Skeletal muscle satellite cell (primary cell): ENCODE data around the gene FYN.

ENCODE experiments used
- H3K27me3 ChIP-seq: 2 replicates; pipeline ENCODE4 v1.7.0; 2013; ENCODE audit warnings: low read length; ENCODE audit not compliant: control insufficient read depth, insufficient read depth
- H3K36me3 ChIP-seq: 2 replicates; pipeline ENCODE4 v1.7.0; 2013; ENCODE audit warnings: mild to moderate bottlenecking, control low read depth, low read length; ENCODE audit not compliant: insufficient read depth
- H3K4me1 ChIP-seq: 2 replicates; pipeline ENCODE4 v1.7.0; 2013; ENCODE audit warnings: low read length; ENCODE audit not compliant: control insufficient read depth, insufficient read depth
- H3K4me2 ChIP-seq: 2 replicates; pipeline ENCODE4 v1.7.0; 2013; ENCODE audit warnings: mild to moderate bottlenecking, low read length
- H3K4me3 ChIP-seq: 2 replicates; pipeline ENCODE4 v1.7.0; 2013; ENCODE audit warnings: low read length
- H3K9ac ChIP-seq: 2 replicates; pipeline ENCODE4 v1.7.0; 2013; ENCODE audit warnings: mild to moderate bottlenecking, low read depth, low read length, moderate library complexity
- H3K9me3 ChIP-seq: replicated peaks from 2 replicates; pipeline ENCODE4 v1.7.0; 2013; ENCODE audit warnings: mild to moderate bottlenecking, control low read depth, low read length

FYN gene

GRCh38 chr6:111865049-111865585 is 8.1 kb downstream of the FYN start:
- H3K9ac ChIP-seq, result no peak overlapping the region

GRCh38 chr6:111864138-111865048 is 8.9 kb downstream of the FYN start:
- H3K4me1 ChIP-seq, result no peaks in the 10 kb centered on the region

More at GRCh38 chr6:111865049-111865585, 8.1 kb downstream of the FYN start:
- peaks cover 4% of the 10 kb centered on the region for H3K36me3 ChIP-seq
- H3K4me2 ChIP-seq, result no peak overlapping the region
- H3K4me1 ChIP-seq, result peaks cover 4% of the 10 kb centered on the region
- no peak overlapping the region for H3K4me3 ChIP-seq
- no peaks in the 10 kb centered on the region for H3K9me3 ChIP-seq
- no peaks in the 10 kb centered on the region for H3K27me3 ChIP-seq

DNA sequence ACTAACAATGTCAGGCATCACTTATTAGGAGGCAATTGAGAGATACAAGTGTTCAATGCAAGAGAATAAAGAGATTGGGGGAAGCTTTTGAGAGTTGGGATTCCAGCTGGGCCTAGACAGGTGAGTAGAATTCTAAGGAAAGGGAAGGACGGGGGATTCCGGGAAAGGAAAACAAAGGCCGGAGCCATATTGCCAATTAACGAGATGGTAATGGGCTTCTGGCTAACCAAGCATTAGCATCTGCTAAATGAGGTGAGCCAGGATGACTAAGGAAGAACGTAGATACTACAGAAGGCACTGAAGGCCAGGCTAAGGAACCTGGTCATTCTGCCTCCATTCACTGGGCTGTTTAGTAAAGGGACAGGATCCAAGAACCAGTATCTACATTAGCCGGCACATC is 10.5 kb downstream of the FYN start:
- Histone ChIP-seq H3K9me3 (no peaks in the 10 kb centered on the region), H3K9ac (no peak overlapping the region), H3K4me2 (no peak overlapping the region), H3K36me3 (no peaks in the 10 kb centered on the region), H3K4me1 (no peaks in the 10 kb centered on the region), H3K27me3 (no peaks in the 10 kb centered on the region), H3K4me3 (no peak overlapping the region)

More at GRCh38 chr6:111864138-111865048, 8.9 kb downstream of the FYN start:
- Histone ChIP-seq H3K4me2 (no peak overlapping the region), H3K36me3 (peaks cover under 1% of the 10 kb centered on the region), H3K4me3 (no peak overlapping the region), H3K9me3 (no peaks in the 10 kb centered on the region), H3K9ac (no peak overlapping the region), H3K27me3 (no peaks in the 10 kb centered on the region)

- no peaks in the 10 kb centered on the region for H3K36me3 ChIP-seq
- no peaks in the 10 kb centered on the region for H3K4me1 ChIP-seq
- no peaks in the 10 kb centered on the region for H3K27me3 ChIP-seq
Measured at GRCh38 chr6:111862314-111862713, 10.9 kb downstream of the FYN start.

GRCh38 chr6:111861431-111861885 is 11.8 kb downstream of the FYN start:
- Histone ChIP-seq H3K4me1 (no peaks in the 10 kb centered on the region), H3K9ac (no peak overlapping the region), H3K9me3 (no peaks in the 10 kb centered on the region), H3K36me3 (no peaks in the 10 kb centered on the region), H3K4me2 (no peak overlapping the region), H3K4me3 (no peak overlapping the region), H3K27me3 (no peaks in the 10 kb centered on the region)

More at GRCh38 chr6:111862314-111862713, 10.9 kb downstream of the FYN start:
- H3K4me3 ChIP-seq, result no peak overlapping the region
- H3K9ac ChIP-seq, result no peak overlapping the region
- H3K4me2 ChIP-seq, result no peak overlapping the region
- no peaks in the 10 kb centered on the region for H3K9me3 ChIP-seq

- Histone ChIP-seq H3K27me3 (no peaks in the 10 kb centered on the region), H3K4me3 (no peak overlapping the region), H3K4me1 (no peaks in the 10 kb centered on the region), H3K9me3 (no peaks in the 10 kb centered on the region), H3K4me2 (no peak overlapping the region), H3K9ac (no peak overlapping the region), H3K36me3 (peaks cover 7% of the 10 kb centered on the region)
Measured at GRCh38 chr6:111858347-111858746, 14.9 kb downstream of the FYN start.

DNA sequence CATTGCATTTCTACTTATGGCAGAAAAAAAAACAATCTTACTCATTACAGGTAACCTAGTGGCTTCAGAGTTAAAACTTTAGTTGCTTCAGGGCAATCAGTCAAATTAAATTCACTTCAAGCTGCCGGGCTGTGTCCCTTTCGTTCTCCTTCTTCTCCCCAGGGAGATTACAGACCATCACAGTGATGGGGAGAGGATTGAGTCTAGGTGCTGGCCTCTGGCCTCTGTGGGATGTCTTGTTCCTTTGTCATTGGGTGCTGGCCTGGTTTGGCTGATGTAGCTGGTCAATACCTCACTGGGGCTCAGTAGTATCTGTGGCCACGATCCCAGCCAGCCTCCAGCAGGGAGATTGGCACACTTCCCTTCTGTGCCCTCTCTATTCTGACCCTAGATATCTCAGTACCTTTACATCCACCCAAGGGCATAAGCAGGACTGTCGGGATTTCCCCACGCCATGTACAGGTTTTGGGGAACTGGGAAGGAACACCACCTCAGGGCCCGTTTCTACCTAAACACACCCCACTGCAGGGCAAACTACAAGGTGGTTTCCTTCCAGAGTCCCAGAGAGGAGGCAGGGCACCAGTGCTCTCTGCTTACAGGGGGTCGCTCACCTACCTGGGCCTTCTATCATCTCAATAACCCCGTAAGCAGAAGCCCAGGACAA is 15.4 kb downstream of the FYN start:
- Histone ChIP-seq H3K9ac (no peak overlapping the region), H3K27me3 (no peaks in the 10 kb centered on the region), H3K36me3 (peaks cover 7% of the 10 kb centered on the region), H3K4me1 (peaks cover 2% of the 10 kb centered on the region), H3K4me3 (no peak overlapping the region), H3K9me3 (no peaks in the 10 kb centered on the region), H3K4me2 (no peak overlapping the region)

DNA sequence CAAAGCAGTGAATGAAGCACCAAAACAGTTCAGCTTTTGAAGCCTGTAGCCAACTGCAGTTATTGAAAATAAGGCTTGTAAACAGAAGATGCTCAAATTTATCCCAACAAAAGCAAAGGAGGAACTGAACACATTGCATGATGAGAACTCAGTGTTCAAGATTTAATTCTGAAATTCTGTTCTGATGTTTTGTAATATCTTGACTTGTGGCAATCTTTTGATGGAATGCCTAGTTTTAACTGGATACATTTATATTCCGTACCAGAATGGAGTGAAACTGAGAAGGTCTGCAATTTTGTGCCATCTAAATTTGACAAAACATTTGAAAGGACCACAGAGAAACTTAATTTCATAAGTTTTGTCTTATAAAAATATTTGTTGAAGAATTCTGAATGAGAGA is 17.5 kb downstream of the FYN start:
- Histone ChIP-seq H3K36me3 (peaks cover 7% of the 10 kb centered on the region), H3K4me3 (no peak overlapping the region), H3K27me3 (no peaks in the 10 kb centered on the region), H3K4me2 (no peak overlapping the region), H3K4me1 (peaks cover 15% of the 10 kb centered on the region), H3K9ac (no peak overlapping the region), H3K9me3 (no peaks in the 10 kb centered on the region)

- peaks cover 7% of the 10 kb centered on the region for H3K36me3 ChIP-seq
- H3K9me3 ChIP-seq, result no peaks in the 10 kb centered on the region
- no peak overlapping the region for H3K4me2 ChIP-seq
- peaks cover 15% of the 10 kb centered on the region for H3K4me1 ChIP-seq
- H3K27me3 ChIP-seq, result no peaks in the 10 kb centered on the region
- no peak overlapping the region for H3K4me3 ChIP-seq
- H3K9ac ChIP-seq, result no peak overlapping the region
Measured at GRCh38 chr6:111854683-111855082, 18.6 kb downstream of the FYN start.

GRCh38 chr6:111852725-111853124 is 20.5 kb downstream of the FYN start:
- Histone ChIP-seq H3K4me3 (no peak overlapping the region), H3K9ac (no peak overlapping the region), H3K4me2 (no peak overlapping the region), H3K27me3 (no peaks in the 10 kb centered on the region), H3K36me3 (peaks cover 7% of the 10 kb centered on the region), H3K4me1 (peaks cover 17% of the 10 kb centered on the region), H3K9me3 (no peaks in the 10 kb centered on the region)

DNA sequence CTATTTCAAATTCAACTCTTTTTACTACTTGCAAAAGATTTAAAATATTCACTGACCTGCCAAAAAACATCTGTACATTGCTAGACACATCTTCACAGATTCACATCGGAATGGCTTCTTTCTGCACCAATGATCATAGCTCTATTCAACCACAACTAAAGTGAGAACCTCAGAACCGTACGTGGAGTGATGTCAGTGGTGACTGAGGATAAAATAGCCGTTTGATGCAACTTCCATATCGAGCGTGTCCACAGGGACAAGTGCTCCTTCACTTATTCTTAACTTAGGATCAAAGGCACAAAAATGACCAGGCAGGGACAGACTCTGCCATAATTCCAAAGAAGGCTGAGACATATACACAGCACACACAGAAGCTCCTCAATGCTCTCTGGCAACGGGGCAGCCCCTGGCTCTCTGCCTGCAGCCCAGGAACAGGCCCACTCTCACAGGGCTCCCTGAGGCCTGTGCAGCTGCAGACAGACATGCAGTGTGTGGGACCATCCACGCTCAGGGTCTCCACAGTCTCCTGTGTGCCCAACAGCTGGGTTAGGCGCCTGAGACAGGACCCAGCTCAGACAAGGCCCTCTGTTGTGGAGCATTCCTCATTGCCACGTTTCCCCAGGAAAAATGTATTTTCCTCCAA is 22.8 kb downstream of the FYN start:
- H3K4me3 ChIP-seq, result no peak overlapping the region
- no peak overlapping the region for H3K4me2 ChIP-seq
- H3K9me3 ChIP-seq, result no peaks in the 10 kb centered on the region
- peaks cover 38% of the 10 kb centered on the region for H3K4me1 ChIP-seq
- H3K36me3 ChIP-seq, result peaks cover 11% of the 10 kb centered on the region
- H3K27me3 ChIP-seq, result no peaks in the 10 kb centered on the region
- H3K9ac ChIP-seq, result no peak overlapping the region
